Measurements from ENCODE around the gene ZSCAN5C.

GRCh38 chr19:56167064-56167578, 35.0 kb upstream of the ZSCAN5C start:
- no peak for TF ChIP-seq CTCF (IDR thresholded peaks at IDR 0.05)
- no peak for TF ChIP-seq POLR2AphosphoS5 (IDR thresholded peaks at IDR 0.05)
